Measurements from ENCODE around the gene TMEM182. TPM values are rescaled to one million over a fixed set of nuclear protein-coding genes. Genes with fewer than 3 reads are reported as not detected.

Gene TMEM182
- total RNA-seq, 2 donors from 2014 or later = 2.5 to 3.1 TPM

GRCh38 chr2:102797486-102797885 lies 35.7 kb downstream of the TMEM182 start:
- Histone ChIP-seq H3K9me3 (peaks cover 10% of the 10 kb centered on the region), H3K4me1 (ENCODE audit: control insufficient read depth in 1 of 2, low read depth in 2 of 2) (no peaks in the 10 kb centered on the region), H3K27me3 (replicated peaks; ENCODE audit: insufficient read depth) (no peaks in the 10 kb centered on the region), H3K36me3 (no peaks in the 10 kb centered on the region), H3K4me3 (no peak overlapping the region), H3K27ac (no peak overlapping the region)
- TF ChIP-seq CTCF (IDR thresholded peaks at IDR 0.05) = no peak
- ATAC-seq (ENCODE audit: insufficient number of reproducible peaks, low FRiP score, low read depth) (no peak), DNase-seq (ENCODE audit: low spot score) (no peak)

GRCh38 chr2:102798181-102798580 lies 36.4 kb downstream of the TMEM182 start:
- H3K4me3 ChIP-seq = no peak overlapping the region
- no peak overlapping the region for H3K27ac ChIP-seq
- H3K36me3 ChIP-seq = no peaks in the 10 kb centered on the region
- no peaks in the 10 kb centered on the region for H3K4me1 ChIP-seq (ENCODE audit: control insufficient read depth in 1 of 2, low read depth in 2 of 2)
- peaks cover 10% of the 10 kb centered on the region for H3K9me3 ChIP-seq
- no peaks in the 10 kb centered on the region for H3K27me3 ChIP-seq (replicated peaks; ENCODE audit: insufficient read depth)
- ATAC-seq (ENCODE audit: insufficient number of reproducible peaks, low FRiP score, low read depth) = no peak
- DNase-seq (ENCODE audit: low spot score) = no peak
- TF ChIP-seq CTCF (IDR thresholded peaks at IDR 0.05) = no peak

GRCh38 chr2:102801098-102801718 lies 39.4 kb downstream of the TMEM182 start:
- Histone ChIP-seq H3K9me3 (peaks cover 10% of the 10 kb centered on the region), H3K27ac (no peak overlapping the region), H3K36me3 (no peaks in the 10 kb centered on the region), H3K4me1 (ENCODE audit: control insufficient read depth in 1 of 2, low read depth in 2 of 2) (no peaks in the 10 kb centered on the region), H3K27me3 (replicated peaks; ENCODE audit: insufficient read depth) (no peaks in the 10 kb centered on the region), H3K4me3 (no peak overlapping the region)
- DNase-seq (ENCODE audit: low spot score) = no peak
- TF ChIP-seq CTCF (IDR thresholded peaks at IDR 0.05) = no peak
- ATAC-seq (ENCODE audit: insufficient number of reproducible peaks, low FRiP score, low read depth) = no peak

GRCh38 chr2:102801858-102802699 lies 40.2 kb downstream of the TMEM182 start:
- DNase-seq (ENCODE audit: low spot score) (no peak), ATAC-seq (ENCODE audit: insufficient number of reproducible peaks, low FRiP score, low read depth) (no peak)
- Histone ChIP-seq H3K9me3 (peaks cover 10% of the 10 kb centered on the region), H3K4me1 (ENCODE audit: control insufficient read depth in 1 of 2, low read depth in 2 of 2) (no peaks in the 10 kb centered on the region), H3K4me3 (no peak overlapping the region), H3K36me3 (no peaks in the 10 kb centered on the region), H3K27me3 (replicated peaks; ENCODE audit: insufficient read depth) (no peaks in the 10 kb centered on the region), H3K27ac (no peak overlapping the region)
- TF ChIP-seq CTCF (IDR thresholded peaks at IDR 0.05) = no peak

GRCh38 chr2:102803041-102803896 lies 41.4 kb downstream of the TMEM182 start:
- ATAC-seq (ENCODE audit: insufficient number of reproducible peaks, low FRiP score, low read depth) = no peak
- no peak for TF ChIP-seq CTCF (IDR thresholded peaks at IDR 0.05)
- no peak overlapping the region for H3K4me3 ChIP-seq

More at GRCh38 chr2:102803041-102803896, 41.4 kb downstream of the TMEM182 start:
- no peak overlapping the region for H3K27ac ChIP-seq
- no peaks in the 10 kb centered on the region for H3K27me3 ChIP-seq (replicated peaks; ENCODE audit: insufficient read depth)
- H3K9me3 ChIP-seq = peaks cover 10% of the 10 kb centered on the region
- no peaks in the 10 kb centered on the region for H3K4me1 ChIP-seq (ENCODE audit: control insufficient read depth in 1 of 2, low read depth in 2 of 2)
- H3K36me3 ChIP-seq = no peaks in the 10 kb centered on the region
- DNase-seq (ENCODE audit: low spot score) = no peak

All from thoracic aorta (tissue), 2 donors.